Measurements from ENCODE around the gene RHBDD1.

RHBDD1 gene

GRCh38 chr2:226885769-226886435 is 50.0 kb downstream of the RHBDD1 start:
- DNase-seq (ENCODE audit: low read depth in 2 of 2) = no peak

- no peak for DNase-seq (ENCODE audit: low read depth in 2 of 2)
These were observed 52.1 kb downstream of the RHBDD1 start for GRCh38 chr2:226887940-226888339.

- no peak for DNase-seq (ENCODE audit: low read depth in 2 of 2)
These were observed 52.6 kb downstream of the RHBDD1 start for GRCh38 chr2:226888378-226888965.

GRCh38 chr2:226888971-226889370 is 53.1 kb downstream of the RHBDD1 start:
- no peak for DNase-seq (ENCODE audit: low read depth in 2 of 2)

- no peak for DNase-seq (ENCODE audit: low read depth in 2 of 2)
These were observed 54.4 kb downstream of the RHBDD1 start for GRCh38 chr2:226890286-226890685.

GRCh38 chr2:226891780-226892590 is 56.1 kb downstream of the RHBDD1 start:
- no peak for DNase-seq (ENCODE audit: low read depth in 2 of 2)

- no peak for DNase-seq (ENCODE audit: low read depth in 2 of 2)
These were observed 56.9 kb downstream of the RHBDD1 start for GRCh38 chr2:226892729-226893128.

GRCh38 chr2:226893216-226893615 is 57.4 kb downstream of the RHBDD1 start:
- no peak for DNase-seq (ENCODE audit: low read depth in 2 of 2)

- no peak for DNase-seq (ENCODE audit: low read depth in 2 of 2)
These were observed 58.9 kb downstream of the RHBDD1 start for GRCh38 chr2:226894752-226895151.

GRCh38 chr2:226895579-226895978 is 59.7 kb downstream of the RHBDD1 start:
- no peak for DNase-seq (ENCODE audit: low read depth in 2 of 2)

GRCh38 chr2:226898121-226898520 is 62.3 kb downstream of the RHBDD1 start:
- DNase-seq (ENCODE audit: low read depth in 2 of 2) = no peak

GRCh38 chr2:226898897-226899296 is 63.0 kb downstream of the RHBDD1 start:
- no peak for DNase-seq (ENCODE audit: low read depth in 2 of 2)

- no peak for DNase-seq (ENCODE audit: low read depth in 2 of 2)
These were observed 66.5 kb downstream of the RHBDD1 start for GRCh38 chr2:226902041-226902966.

- DNase-seq (ENCODE audit: low read depth in 2 of 2) = no peak
These were observed 67.3 kb downstream of the RHBDD1 start for GRCh38 chr2:226903179-226903578.

- no peak for DNase-seq (ENCODE audit: low read depth in 2 of 2)
These were observed 68.7 kb downstream of the RHBDD1 start for GRCh38 chr2:226904592-226904991.

- DNase-seq (ENCODE audit: low read depth in 2 of 2) = no peak
These were observed 69.9 kb downstream of the RHBDD1 start for GRCh38 chr2:226905718-226906117.

- DNase-seq (ENCODE audit: low read depth in 2 of 2) = no peak
These were observed 70.4 kb downstream of the RHBDD1 start for GRCh38 chr2:226906163-226906693.

GRCh38 chr2:226909126-226909525 is 73.3 kb downstream of the RHBDD1 start:
- DNase-seq (ENCODE audit: low read depth in 2 of 2) = no peak

GRCh38 chr2:226909836-226910235 is 74.0 kb downstream of the RHBDD1 start:
- DNase-seq (ENCODE audit: low read depth in 2 of 2) = no peak

GRCh38 chr2:226910384-226910783 is 74.5 kb downstream of the RHBDD1 start:
- DNase-seq (ENCODE audit: low read depth in 2 of 2) = no peak

GRCh38 chr2:226911932-226912331 is 76.1 kb downstream of the RHBDD1 start:
- DNase-seq (ENCODE audit: low read depth in 2 of 2) = no peak

GRCh38 chr2:226913641-226914040 is 77.8 kb downstream of the RHBDD1 start:
- DNase-seq (ENCODE audit: low read depth in 2 of 2) = no peak

Measured in stimulated activated CD8-positive, alpha-beta memory T cell treated with anti-CD3 and anti-CD28 coated beads, Interleukin-2, amount 100 ng/mL, for 48 hours (primary cell).